Heart right ventricle (tissue), 16 donors: ENCODE results near the gene MAPK10. TPM values are rescaled to one million over a fixed set of nuclear protein-coding genes. Genes with fewer than 3 reads are reported as not detected.
"Not testable (repeated sequence)": the region's sequence is repeated elsewhere in the genome, so short reads cannot be mapped to it uniquely, and the experiment has no call there.

Source experiments
- ATAC-seq, 8 donors: fragments of 200-7000 bp; cut with Tn5 transposase; one replicate each; pipeline ENCODE4 v1.9.1; 2020; ENCODE audit warnings: mild to moderate bottlenecking in 8 of 8, moderate library complexity in 8 of 8, moderate number of reproducible peaks in 1 of 8
- DNase-seq, 2 donors: peaks; one replicate each; pipeline ENCODE4 v3.0.0-alpha.2; 2020
- H3K27ac ChIP-seq, 10 donors: fragments of 200-600 bp; sonication (generic) in 2 of 10; one replicate each; pipeline versions ENCODE4 v1.5.0 to v1.8.0; 2020 to 2022; ENCODE audit warnings: mild to moderate bottlenecking in 3 of 10
- H3K27me3 ChIP-seq, 7 donors: fragments of 200-600 bp; one replicate each; pipeline ENCODE4 v1.8.0; 2021 to 2022; ENCODE audit warnings: mild to moderate bottlenecking in 2 of 7
- H3K36me3 ChIP-seq, 9 donors: fragments of 200-600 bp; sonication (generic) in 1 of 9; one replicate each; pipeline versions ENCODE4 v1.5.0 to v1.8.0; 2020 to 2022; ENCODE audit warnings: mild to moderate bottlenecking in 2 of 9
- H3K4me1 ChIP-seq, 9 donors: fragments of 200-600 bp; sonication (generic) in 1 of 9; one replicate each; pipeline versions ENCODE4 v1.5.0 to v1.8.0; 2020 to 2022; ENCODE audit warnings: mild to moderate bottlenecking in 4 of 9
- H3K4me3 ChIP-seq, 10 donors: fragments of 200-600 bp; sonication (generic) in 2 of 10; one replicate each; pipeline versions ENCODE4 v1.5.0 to v1.8.0; 2020 to 2022; ENCODE audit warnings: mild to moderate bottlenecking in 7 of 10, moderate library complexity in 2 of 10
- H3K9me3 ChIP-seq, 11 donors: fragments of 200-600 bp in 10 of 11; sonication (generic) in 2 of 11; one replicate each; pipeline versions ENCODE4 v1.5.0 to v1.8.0; 2013 to 2022; ENCODE audit warnings: mild to moderate bottlenecking in 2 of 11, control low read depth in 1 of 11, moderate library complexity in 1 of 11
- CTCF ChIP-seq, 9 donors: fragments of 200-600 bp; sonication (generic) in 2 of 9; IDR thresholded peaks; one replicate each; pipeline versions ENCODE4 v1.5.0 to v1.8.0; 2021 to 2022; ENCODE audit warnings: antibody characterized with exemption in 9 of 9, mild to moderate bottlenecking in 5 of 9, moderate library complexity in 1 of 9
- WGBS, 2 donors: extraction: QIAGEN DNeasy Blood & Tissue Kit; methylation state at CpG; one replicate each; pipeline ENCODE4 v1.1.7; 2013; ENCODE audit warnings: inconsistent platforms in 1 of 2; 5-methylcytosine and 5-hydroxymethylcytosine counted together
- intact Hi-C, 10 donors: fragments of 100-400 bp; cut with DNase I; formaldehyde crosslinking; loops; one replicate each; pipeline versions ENCODE4 v1.11.1 to v1.14.2; 2022
- polyA plus RNA-seq, 2 donors: library from polyadenylated mRNA; stranded (reverse); fragments of 200-250 nt; gene quantifications; one replicate each; pipeline ENCODE4 v1.2.3, GENCODE V29; 2013
- total RNA-seq, 10 donors: library from RNA; stranded (reverse); fragmentation: NEBNext Ultra II Directional in 3 of 10; extraction: Animal tissue kit (Norgen Biotek cat#: 25700) in 3 of 10; gene quantifications; one replicate each; pipeline versions ENCODE4 v1.2.1 to v1.2.4, GENCODE V29; 2021 to 2023
- donor health status: Arrhythmogenic right ventricular cardiomyopathy.
- donor health status: ischemic (EF 13 %, LVEDD 7.1; RV severe dilation, severe dysfunction).
- donor health status: healthy with polysubstance abuse.
- donor health status: DM: no; HTN: yes; CAD: no.
- donor health status: DM: no; HTN: no; CAD: no.
- donor health status: ischemic (EF 25% LVEDD 6.9; RV normal size, moderate dysfunction).
- donor health status: ischemic (EF 25% LVEDD 5.7; RV mildly dilated, moderate dysfunction).
- donor health status: healthy.
- donor health status: DM: yes; HTN: yes; CAD: no.
- donor health status: Ischemic cardiomyopathy.
- donor health status: ischemic (EF 35%, LVEDD 5.7; RV mildly dilated, moderate dysfunction).
- donor health status: nonischemic (EF 11% LVEDD 7.7; RV severe dilation, severe dysfunction).
- donor health status: DM: yes; HTN: yes; CAD: no.
- donor health status: PGD.
- donor health status: ischemic (EF 29% LVEDD 5.4; RV normal size, mild dysfunction).
- donor health status: nonischemic (EF 23%, LVEDD 6.1; RV moderate dilation, normal function).

Gene MAPK10
- total and polyA plus RNA-seq, 12 donors: 0.94 to 5.9 (median 2.6) TPM

GRCh38 chr4:86181585-86181984 lies 178.3 kb downstream of the MAPK10 start:
- Histone ChIP-seq H3K9me3 (peaks cover 0 to 24% (median 8%) of the 10 kb centered on the region in 11 donors), H3K4me3 (no peak overlapping the region), H3K36me3 (no peaks in the 10 kb centered on the region), H3K27me3 (no peaks in the 10 kb centered on the region), H3K4me1 (no peaks in the 10 kb centered on the region), H3K27ac (no peak overlapping the region)
- DNase-seq (no peak), ATAC-seq (no peak)
- intact Hi-C loops: no loop called here
- 48 to 56% methylated on average over 1 of the region's 1 CpG for WGBS, 2 donors
- TF ChIP-seq CTCF (IDR thresholded peaks at IDR 0.05): no peak

DNA sequence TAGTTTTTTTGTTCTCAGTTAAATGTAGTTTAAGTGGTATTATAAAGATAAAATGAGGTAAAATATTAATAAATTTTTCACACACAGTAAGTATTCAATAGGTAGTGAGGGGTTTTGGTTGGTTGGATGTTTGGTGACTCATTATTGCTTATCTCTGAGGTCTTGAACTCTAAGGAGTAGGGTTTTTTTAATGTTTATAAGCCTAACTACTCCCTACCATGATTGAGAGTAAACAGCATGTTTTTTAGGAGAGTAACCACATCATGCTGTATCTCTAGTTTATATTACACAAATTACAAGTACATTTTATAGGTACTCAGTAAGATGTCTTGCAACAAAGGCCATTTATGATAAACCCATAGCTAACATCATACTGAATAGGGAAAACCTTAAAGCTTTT lies 181.6 kb downstream of the MAPK10 start:
- Histone ChIP-seq H3K9me3 (peaks cover 0 to 28% (median 9%) of the 10 kb centered on the region in 11 donors), H3K36me3 (no peaks in the 10 kb centered on the region), H3K4me3 (no peak overlapping the region), H3K27ac (no peak overlapping the region), H3K4me1 (no peaks in the 10 kb centered on the region), H3K27me3 (no peaks in the 10 kb centered on the region)
- intact Hi-C loops: no loop called here
- no peak for TF ChIP-seq CTCF (IDR thresholded peaks at IDR 0.05)
- ATAC-seq (no peak), DNase-seq (no peak)

GRCh38 chr4:86174506-86174905 lies 185.3 kb downstream of the MAPK10 start:
- no peak for ATAC-seq
- 68 to 77% methylated on average over 1 of the region's 1 CpG for WGBS, 2 donors
- no peaks in the 10 kb centered on the region for H3K36me3 ChIP-seq
- no peak for TF ChIP-seq CTCF (IDR thresholded peaks at IDR 0.05)
- no peaks in the 10 kb centered on the region for H3K27me3 ChIP-seq
- no peak overlapping the region for H3K4me3 ChIP-seq
- no peak overlapping the region for H3K27ac ChIP-seq
- intact Hi-C loops: no loop called here
- no peaks in the 10 kb centered on the region for H3K4me1 ChIP-seq
- H3K9me3 ChIP-seq: peaks cover 0 to 19% (median 4%) of the 10 kb centered on the region in 11 donors
- DNase-seq: no peak

- 86 to 87% methylated on average over 10 of the region's 10 CpGs for WGBS, 2 donors
- H3K36me3 ChIP-seq, H3K4me3 ChIP-seq, DNase-seq, H3K27ac ChIP-seq, intact Hi-C loops, ATAC-seq, H3K27me3 ChIP-seq, H3K4me1 ChIP-seq: not testable (repeated sequence)
- H3K9me3 ChIP-seq: peaks cover 0 to 16% (median 0%) of the 10 kb centered on the region in 11 donors
Measured at GRCh38 chr4:86168335-86168734, 191.5 kb downstream of the MAPK10 start.

GRCh38 chr4:86160426-86160825 lies 199.4 kb downstream of the MAPK10 start:
- no peaks in the 10 kb centered on the region for H3K4me1 ChIP-seq
- WGBS, 2 donors: 69 to 75% methylated on average over 2 of the region's 2 CpGs
- H3K4me3 ChIP-seq: no peak overlapping the region
- H3K27ac ChIP-seq: no peak overlapping the region
- H3K9me3 ChIP-seq: no peaks in the 10 kb centered on the region
- H3K36me3 ChIP-seq: no peaks in the 10 kb centered on the region
- intact Hi-C loops: no loop called here
- no peak for DNase-seq
- no peak for TF ChIP-seq CTCF (IDR thresholded peaks at IDR 0.05)
- ATAC-seq: no peak
- H3K27me3 ChIP-seq: no peaks in the 10 kb centered on the region
